ENCODE results near the gene GRP. TPM values are rescaled to one million over a fixed set of nuclear protein-coding genes. Genes with fewer than 3 reads are reported as not detected.
"Not testable (repeated sequence)": the region's sequence is repeated elsewhere in the genome, so short reads cannot be mapped to it uniquely, and the experiment has no call there.

GRP gene
- total RNA-seq, 1 experiment from 2014 or later: not detected

GRCh38 chr18:59229191-59229590 is 9.2 kb downstream of the GRP start:
- peak; percentile 8 for DNase-seq (ENCODE audit: low spot score)

- DNase-seq (ENCODE audit: low spot score): no peak
Observed at GRCh38 chr18:59229701-59230443, 9.9 kb downstream of the GRP start.

DNA sequence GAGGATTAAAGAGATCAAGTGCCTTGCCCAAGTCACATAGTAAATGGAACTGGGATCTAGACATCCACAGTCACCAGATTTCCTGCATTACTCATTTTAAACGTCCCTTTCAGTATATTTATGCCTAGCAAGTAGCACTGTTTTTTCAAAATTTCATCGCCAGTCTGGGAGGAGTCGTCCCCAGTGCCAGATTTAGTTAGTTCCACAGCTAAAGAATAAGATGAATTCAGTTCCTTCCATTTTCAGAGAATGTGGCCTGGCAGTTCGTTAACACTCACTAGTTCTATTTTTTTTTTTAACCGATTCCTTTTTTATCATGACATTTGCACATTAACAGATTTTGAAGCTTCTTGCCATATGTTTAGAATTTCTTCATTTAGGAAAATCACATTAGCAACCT is 11.2 kb downstream of the GRP start:
- no peak for DNase-seq (ENCODE audit: low spot score)

- no peak for DNase-seq (ENCODE audit: low spot score)
Observed at GRCh38 chr18:59231877-59232276, 11.9 kb downstream of the GRP start.

DNA sequence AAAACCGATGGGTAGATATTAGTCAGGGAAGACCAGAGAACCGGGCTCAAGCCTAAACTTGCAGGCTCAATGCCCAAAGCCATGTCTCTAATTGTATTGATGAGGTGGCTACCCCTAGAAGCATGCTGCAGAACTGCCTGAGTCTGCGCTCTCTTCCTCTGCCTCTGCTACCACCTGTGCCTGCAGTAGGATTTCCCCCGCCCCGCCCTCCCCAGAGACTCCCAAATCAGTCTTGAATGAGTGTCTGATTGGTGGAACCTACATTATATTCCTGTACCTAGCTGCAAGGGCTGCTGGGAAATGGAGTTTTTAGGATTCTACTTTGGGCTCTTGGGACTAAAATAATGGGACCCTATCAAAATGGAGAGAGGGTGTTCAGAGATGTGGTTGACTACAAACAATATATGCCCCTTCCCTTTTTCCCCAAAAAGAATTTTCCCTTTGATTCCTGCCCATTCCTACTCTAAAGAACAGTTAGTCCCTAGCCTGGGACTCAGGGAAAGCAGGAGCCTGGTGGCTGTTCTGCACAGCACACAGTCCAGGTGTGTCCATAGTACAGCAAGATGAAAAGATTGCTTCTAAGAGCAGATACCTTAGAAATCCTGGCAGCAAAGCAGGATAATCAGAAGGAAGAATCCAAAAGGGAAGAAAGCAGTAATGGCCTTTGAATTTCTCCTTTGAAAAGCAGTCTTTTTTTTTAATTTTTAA is 12.5 kb downstream of the GRP start:
- DNase-seq (ENCODE audit: low spot score): no peak

DNA sequence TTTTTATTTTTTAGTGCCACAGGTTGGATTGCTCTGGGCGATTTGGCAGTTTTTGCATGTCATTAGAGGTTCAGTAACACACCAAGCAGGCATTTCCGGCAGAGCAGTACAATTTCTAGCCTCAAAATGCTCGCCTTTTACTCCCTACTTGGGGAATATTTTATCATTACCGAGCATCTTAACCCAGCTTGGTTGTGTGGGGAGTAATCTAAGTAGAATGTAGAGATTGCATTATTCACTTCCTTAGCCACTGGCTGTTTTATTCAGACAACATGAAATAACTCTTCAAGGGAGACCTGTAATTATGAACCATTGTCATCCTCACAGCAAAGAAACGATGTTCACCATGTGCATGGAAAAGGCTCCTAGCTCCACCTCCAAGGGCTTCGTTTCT is 13.1 kb downstream of the GRP start:
- DNase-seq (ENCODE audit: low spot score): peak; percentile 12

GRCh38 chr18:59238385-59238784 is 18.4 kb downstream of the GRP start:
- no peak for DNase-seq (ENCODE audit: low spot score)

DNA sequence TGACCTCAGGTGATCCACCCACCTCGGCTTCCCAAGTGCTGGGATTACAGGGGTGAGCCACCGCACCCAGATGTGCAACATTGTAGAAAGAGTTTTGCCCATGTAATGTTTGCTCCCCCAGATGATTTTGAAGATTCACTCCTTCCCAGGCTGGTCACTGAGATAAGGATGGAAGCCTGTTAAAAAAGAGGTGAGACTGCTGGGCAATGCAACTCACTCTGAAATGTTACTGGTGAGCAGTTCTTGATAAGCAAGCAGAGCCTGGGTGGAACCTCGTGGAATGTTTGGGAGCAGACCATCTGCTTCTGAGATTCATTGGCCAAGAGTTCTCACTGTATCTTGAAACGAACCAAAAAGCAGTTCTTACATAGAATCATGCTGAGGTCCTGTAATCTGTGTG is 19.7 kb downstream of the GRP start:
- DNase-seq (ENCODE audit: low spot score): no peak

DNA sequence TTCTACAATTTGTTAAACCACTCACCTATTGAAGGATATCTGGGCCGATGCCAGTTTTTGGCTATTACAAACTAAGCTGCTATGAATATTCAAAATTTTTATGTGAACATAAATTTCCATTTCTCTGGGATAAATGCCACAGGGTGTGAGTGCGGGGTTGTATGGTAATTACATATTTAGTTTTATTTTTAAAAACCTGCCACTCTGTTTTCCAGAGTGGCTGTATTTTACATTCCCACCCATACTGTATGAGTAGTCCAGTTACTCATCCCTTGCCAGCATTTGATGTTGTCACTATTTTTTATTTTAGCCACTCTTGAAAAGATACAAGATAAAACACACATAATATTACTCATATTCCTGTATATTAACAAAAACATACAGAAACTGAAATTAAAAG is 22.9 kb downstream of the GRP start:
- no peak for DNase-seq (ENCODE audit: low spot score)

DNA sequence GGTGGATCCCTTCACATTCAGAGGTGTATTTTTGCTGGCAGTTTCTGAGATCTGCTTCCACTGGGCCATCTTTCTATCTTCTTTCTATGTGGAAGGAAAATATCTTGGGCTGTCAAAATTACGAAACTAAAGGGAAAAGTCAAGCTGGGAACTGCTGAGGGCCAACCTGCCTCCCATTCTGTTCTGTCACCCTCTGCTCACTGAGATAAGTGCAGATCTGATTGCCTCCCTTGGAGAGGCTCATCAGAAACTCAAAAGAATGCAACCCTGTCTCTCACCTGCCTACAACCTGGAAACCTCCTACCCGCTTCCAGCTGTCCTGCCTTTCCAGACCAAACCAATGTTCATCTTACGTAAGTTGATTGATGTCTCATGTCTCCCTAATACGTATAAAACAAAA is 26.8 kb downstream of the GRP start:
- no peak for DNase-seq (ENCODE audit: low spot score)

DNA sequence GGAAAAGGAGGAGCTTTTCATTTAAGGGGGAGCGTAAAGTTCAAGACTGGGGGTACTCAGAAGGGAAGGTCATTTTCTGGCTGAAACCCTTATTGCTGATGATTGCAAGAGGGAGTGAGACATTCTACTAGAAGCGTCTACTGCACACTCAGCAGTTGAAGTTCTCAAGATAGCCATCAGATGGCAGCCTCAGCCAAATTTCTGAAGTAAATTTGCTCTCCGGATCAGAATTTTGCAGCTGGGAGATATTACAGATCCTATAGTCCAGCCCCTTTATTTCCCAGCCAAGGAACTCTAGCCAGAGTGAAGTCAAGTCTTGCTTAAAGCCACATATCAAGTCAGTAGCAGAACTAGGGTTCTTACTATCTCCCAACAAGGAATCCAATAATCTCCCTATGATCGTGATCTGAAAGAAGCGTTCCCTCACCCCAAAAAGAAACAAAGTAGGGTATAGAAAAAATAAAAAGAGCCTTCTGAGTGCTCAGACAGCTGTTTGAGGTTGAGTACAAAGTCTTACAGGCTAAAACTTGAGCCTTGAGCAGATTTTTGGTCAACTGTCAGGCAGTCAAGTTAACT is 29.3 kb downstream of the GRP start:
- DNase-seq (ENCODE audit: low spot score): peak; percentile 56

DNA sequence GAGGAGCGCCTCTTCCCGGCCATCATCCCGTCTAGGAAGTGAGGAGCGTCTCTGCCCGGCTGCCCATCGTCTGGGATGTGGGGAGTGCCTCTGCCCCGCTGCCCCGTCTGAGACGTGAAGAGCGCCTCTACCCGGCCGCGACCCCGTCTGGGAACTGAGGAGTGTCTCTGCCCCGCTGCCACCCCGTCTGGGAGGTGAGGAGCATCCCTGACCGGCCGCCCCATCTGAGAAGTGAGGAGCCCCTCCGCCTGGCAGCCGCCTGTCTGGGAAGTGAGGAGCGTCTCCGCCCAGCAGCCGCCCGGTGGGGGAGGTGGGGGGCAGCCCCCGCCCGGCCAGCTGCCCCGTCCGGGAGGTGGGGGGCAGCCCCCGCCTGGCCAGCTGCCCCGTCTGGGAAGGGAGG is 35.5 kb downstream of the GRP start:
- not testable (repeated sequence) for DNase-seq (ENCODE audit: low spot score)

DNA sequence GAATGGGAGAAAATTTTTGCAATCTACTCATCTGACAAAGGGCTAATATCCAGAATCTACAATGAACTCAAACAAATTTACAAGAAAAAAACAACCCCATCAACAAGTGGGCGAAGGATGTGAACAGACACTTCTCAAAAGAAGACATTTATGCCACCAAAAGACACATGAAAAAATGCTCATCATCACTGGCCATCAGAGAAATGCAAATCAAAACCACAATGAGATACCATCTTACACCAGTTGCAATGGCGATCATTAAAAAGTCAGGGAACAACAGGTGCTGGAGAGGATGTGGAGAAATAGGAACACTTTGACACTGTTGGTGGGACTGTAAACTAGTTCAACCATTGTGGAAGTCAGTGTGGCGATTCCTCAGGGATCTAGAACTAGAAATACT is 41.9 kb downstream of the GRP start:
- DNase-seq (ENCODE audit: low spot score): not testable (repeated sequence)

DNA sequence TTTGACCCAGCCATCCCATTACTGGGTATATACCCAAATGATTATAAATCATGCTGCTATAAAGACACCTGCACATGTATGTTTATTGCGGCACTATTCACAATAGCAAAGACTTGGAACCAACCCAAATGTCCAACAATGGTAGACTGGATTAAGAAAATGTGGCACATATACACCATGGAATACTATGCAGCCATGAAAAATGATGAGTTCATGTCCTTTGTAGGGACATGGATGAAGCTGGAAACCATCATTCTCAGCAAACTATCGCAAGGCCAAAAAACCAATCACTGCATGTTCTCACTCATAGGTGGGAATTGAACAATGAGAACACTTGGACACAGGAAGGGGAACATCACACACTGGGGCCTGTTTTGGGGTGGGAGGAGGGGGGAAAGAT is 42.3 kb downstream of the GRP start:
- not testable (repeated sequence) for DNase-seq (ENCODE audit: low spot score)

- DNase-seq (ENCODE audit: low spot score): peak; percentile 5
Observed at GRCh38 chr18:59263661-59264060, 43.7 kb downstream of the GRP start.

- DNase-seq (ENCODE audit: low spot score): no peak
Observed at GRCh38 chr18:59264121-59264571, 44.2 kb downstream of the GRP start.

DNA sequence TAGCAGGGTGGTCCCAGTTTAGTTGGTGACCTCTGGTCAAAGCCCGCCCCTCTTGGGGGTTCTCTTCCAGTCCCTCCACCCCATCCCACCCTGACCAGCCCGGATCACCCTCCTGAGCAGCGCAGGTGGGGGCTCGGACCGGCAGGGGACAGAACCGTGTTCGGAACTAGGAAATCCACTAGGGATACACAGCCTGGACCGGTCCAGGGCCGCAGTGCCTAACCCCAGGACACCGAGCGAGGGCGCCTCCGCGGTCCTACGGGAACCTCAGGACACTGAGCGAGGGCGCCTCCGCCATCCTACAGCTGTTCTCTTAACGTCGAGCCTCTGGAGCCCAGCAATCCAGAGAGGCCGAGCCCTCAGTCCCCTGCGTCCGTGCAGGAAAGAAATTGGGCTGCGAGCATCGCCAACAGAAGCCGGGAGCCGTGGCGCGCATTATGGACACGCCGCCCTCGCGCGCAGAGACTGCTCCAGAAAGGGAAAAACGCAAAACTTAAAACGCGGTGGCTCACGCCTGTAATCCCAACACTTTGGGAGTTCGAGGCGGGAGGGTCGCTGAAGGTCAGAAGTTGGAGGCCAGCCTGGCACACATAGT is 44.8 kb downstream of the GRP start:
- no peak for DNase-seq (ENCODE audit: low spot score)

- DNase-seq (ENCODE audit: low spot score): no peak
Observed at GRCh38 chr18:59265246-59265973, 45.5 kb downstream of the GRP start.

GRCh38 chr18:59265974-59266369 is 46.0 kb downstream of the GRP start:
- no peak for DNase-seq (ENCODE audit: low spot score)

DNA sequence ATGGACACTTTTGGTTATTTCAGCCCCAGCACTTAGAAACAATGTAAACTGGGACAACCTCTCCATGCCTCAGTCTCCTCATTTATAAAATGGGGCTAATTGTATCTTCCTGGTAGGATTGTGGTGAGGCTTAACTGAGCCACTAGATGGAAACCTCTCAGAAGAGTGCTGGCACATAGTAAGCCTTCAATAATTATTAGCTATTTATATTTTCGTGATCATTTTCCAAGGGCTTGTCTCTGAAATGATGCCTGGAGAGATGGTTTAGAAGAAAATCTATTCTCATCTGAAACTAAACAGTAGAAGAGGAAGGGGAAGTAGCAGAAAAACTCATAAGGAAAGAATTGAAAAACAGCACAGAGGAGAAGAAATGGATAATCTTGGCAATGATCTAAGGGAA is 46.5 kb downstream of the GRP start:
- DNase-seq (ENCODE audit: low spot score): no peak

GRCh38 chr18:59266886-59267502 is 47.0 kb downstream of the GRP start:
- DNase-seq (ENCODE audit: low spot score): no peak
